Neuronal stem cell (in vitro differentiated cells): Measurements from ENCODE around the gene JUP.

Experiments used
- DNase-seq: peaks from one replicate; pipeline ENCODE4 v3.0.0-alpha.2; 2013; ENCODE audit warnings: low spot score
- H2AFZ ChIP-seq: one replicate; pipeline ENCODE4 v1.6.1; 2013; ENCODE audit warnings: mild to moderate bottlenecking, low read length, inconsistent platforms
- H2AK5ac ChIP-seq: 2 replicates; pipeline ENCODE4 v1.6.1; 2013; ENCODE audit warnings: low read depth, mild to moderate bottlenecking, inconsistent platforms, low read length, moderate library complexity, mixed read lengths
- H2BK120ac ChIP-seq: 2 replicates; pipeline ENCODE4 v1.6.1; 2013; ENCODE audit warnings: low read depth, mild to moderate bottlenecking, inconsistent platforms, low read length, moderate library complexity, mixed read lengths
- H2BK12ac ChIP-seq: one replicate; pipeline ENCODE4 v1.6.1; 2013; ENCODE audit warnings: low read length, inconsistent platforms
- H2BK15ac ChIP-seq: 2 replicates; pipeline ENCODE4 v1.6.1; 2013; ENCODE audit warnings: mild to moderate bottlenecking, low read length, inconsistent platforms, mixed read lengths
- H2BK5ac ChIP-seq: one replicate; pipeline ENCODE4 v1.6.1; 2013; ENCODE audit warnings: inconsistent platforms, mild to moderate bottlenecking, low read length, moderate library complexity
- H3K14ac ChIP-seq: one replicate; pipeline ENCODE4 v1.6.1; 2013; ENCODE audit warnings: low read length, inconsistent platforms
- H3K18ac ChIP-seq: 2 replicates; pipeline ENCODE4 v1.6.1; 2013; ENCODE audit warnings: low read length, inconsistent platforms
- H3K23ac ChIP-seq: 2 replicates; pipeline ENCODE4 v1.6.1; 2013; ENCODE audit warnings: low read depth, mild to moderate bottlenecking, mixed read lengths, low read length, inconsistent platforms; ENCODE audit not compliant: poor library complexity
- H3K27ac ChIP-seq: replicated peaks from 3 replicates; pipeline ENCODE4 v1.5.1; 2013; ENCODE audit warnings: low read length, inconsistent platforms
- H3K27me3 ChIP-seq, 3 experiments: 2 replicates each; pipeline ENCODE4 v1.6.1; 2013; ENCODE audit warnings: low read length in 3 of 3, mild to moderate bottlenecking in 2 of 3, inconsistent platforms in 1 of 3, low read depth in 1 of 3, mixed read lengths in 1 of 3, moderate library complexity in 1 of 3; ENCODE audit not compliant: control insufficient read depth in 3 of 3, insufficient read depth in 3 of 3
- H3K36me3 ChIP-seq, 2 donors: replicated peaks in 1 of 2; 2 replicates each; pipeline ENCODE4 v1.6.1; 2013; ENCODE audit warnings: low read length in 2 of 2; ENCODE audit not compliant: control insufficient read depth in 2 of 2, insufficient read depth in 2 of 2
- H3K4ac ChIP-seq: 2 replicates; pipeline ENCODE4 v1.6.1; 2013; ENCODE audit warnings: inconsistent platforms, mild to moderate bottlenecking, low read length, moderate library complexity
- H3K4me1 ChIP-seq, 2 donors: 1 replicate in 1 of 2; 2 replicates in 1 of 2; pipeline ENCODE4 v1.6.1; 2013; ENCODE audit warnings: low read length in 2 of 2, low read depth in 1 of 2; ENCODE audit not compliant: control insufficient read depth in 2 of 2, insufficient read depth in 1 of 2
- H3K4me2 ChIP-seq: one replicate; pipeline ENCODE4 v1.6.1; 2013; ENCODE audit warnings: mild to moderate bottlenecking, low read length, inconsistent platforms; ENCODE audit not compliant: insufficient read depth, poor library complexity, severe bottlenecking
- H3K4me3 ChIP-seq, 2 donors: 2 replicates each; pipeline ENCODE4 v1.5.1; 2013; ENCODE audit warnings: low read length in 2 of 2, mild to moderate bottlenecking in 2 of 2, inconsistent platforms in 1 of 2, moderate library complexity in 1 of 2
- H3K79me1 ChIP-seq: one replicate; pipeline ENCODE4 v1.6.1; 2013; ENCODE audit warnings: low read depth, mild to moderate bottlenecking, inconsistent platforms, low read length, moderate library complexity
- H3K9ac ChIP-seq: one replicate; pipeline ENCODE4 v1.6.1; 2013; ENCODE audit warnings: mild to moderate bottlenecking, low read depth, low read length, inconsistent platforms; ENCODE audit not compliant: poor library complexity
- H3K9me3 ChIP-seq, 2 donors: replicated peaks in 1 of 2; 2 replicates each; pipeline versions ENCODE3 to v1.6.1; 2013; ENCODE audit warnings: low read length in 2 of 2, mild to moderate bottlenecking in 2 of 2, inconsistent platforms in 1 of 2, low read depth in 1 of 2, mixed read lengths in 1 of 2, moderate library complexity in 1 of 2; ENCODE audit not compliant: control insufficient read depth in 2 of 2, insufficient read depth in 1 of 2
- H4K8ac ChIP-seq: one replicate; pipeline ENCODE4 v1.6.1; 2013; ENCODE audit warnings: low read depth, mild to moderate bottlenecking, inconsistent platforms, low read length, moderate library complexity
- H4K91ac ChIP-seq: one replicate; pipeline ENCODE4 v1.6.1; 2013; ENCODE audit warnings: low read length, low read depth, mild to moderate bottlenecking, inconsistent platforms; ENCODE audit not compliant: poor library complexity
- whole genome bisulfite sequencing, 2 donors: extraction: QIAGEN DNeasy Blood & Tissue Kit; methylation state at CpG; one replicate each; pipeline ENCODE4 v1.1.7; 2013; ENCODE audit warnings: missing lambda C conversion rate in 2 of 2, mixed read lengths in 1 of 2; ENCODE audit not compliant: insufficient read length in 2 of 2, insufficient replicate concordance in 1 of 2; ENCODE audit errors: extremely low coverage in 2 of 2; 5-methylcytosine and 5-hydroxymethylcytosine counted together

JUP gene

DNA sequence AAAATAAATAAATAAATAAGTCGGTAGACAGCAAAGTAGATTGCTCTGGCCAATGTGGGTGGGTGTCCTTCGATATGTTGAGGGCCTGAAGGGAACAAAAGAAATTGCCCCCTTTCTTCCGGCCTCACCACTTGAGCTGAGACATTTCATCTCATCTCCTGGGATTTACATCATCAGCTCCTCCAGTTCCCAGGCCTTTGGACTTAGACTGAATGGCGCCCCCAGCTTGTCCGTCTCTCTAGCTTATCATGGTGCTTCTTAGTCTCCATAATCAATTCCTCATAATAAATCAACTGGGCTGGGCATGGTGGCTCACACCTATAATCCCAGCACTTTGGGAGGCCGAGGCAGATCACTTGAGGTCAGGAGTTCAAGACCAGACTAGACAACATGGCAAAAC lies 38.2 kb downstream of the JUP start:
- no peaks in the 10 kb centered on the region for H3K36me3 ChIP-seq
- no peak overlapping the region for H3K23ac ChIP-seq
- DNase-seq, result no peak
- no peaks in the 10 kb centered on the region for H3K4me1 ChIP-seq
- H3K4me2 ChIP-seq, result no peak overlapping the region
- no peak overlapping the region for H2BK12ac ChIP-seq
- no peak overlapping the region for H4K91ac ChIP-seq
- no peak overlapping the region for H2BK15ac ChIP-seq
- H3K4ac ChIP-seq, result no peak overlapping the region
- H3K9ac ChIP-seq, result no peak overlapping the region
- no peaks in the 10 kb centered on the region for H3K9me3 ChIP-seq
- H3K27ac ChIP-seq, result no peak overlapping the region
- no peak overlapping the region for H3K18ac ChIP-seq
- no peak overlapping the region for H2AFZ ChIP-seq
- H2BK120ac ChIP-seq, result no peak overlapping the region
- no peak overlapping the region for H3K4me3 ChIP-seq
- H4K8ac ChIP-seq, result no peak overlapping the region
- H3K27me3 ChIP-seq, result peaks cover 0 to 4% (median 0%) of the 10 kb centered on the region in 3 experiments
- H3K79me1 ChIP-seq, result no peaks in the 10 kb centered on the region
- no peak overlapping the region for H2BK5ac ChIP-seq
- no peak overlapping the region for H3K14ac ChIP-seq
- H2AK5ac ChIP-seq, result no peak overlapping the region
- no CpG with 5 or more reads among the region's 6 CpGs for WGBS, 2 donors

DNA sequence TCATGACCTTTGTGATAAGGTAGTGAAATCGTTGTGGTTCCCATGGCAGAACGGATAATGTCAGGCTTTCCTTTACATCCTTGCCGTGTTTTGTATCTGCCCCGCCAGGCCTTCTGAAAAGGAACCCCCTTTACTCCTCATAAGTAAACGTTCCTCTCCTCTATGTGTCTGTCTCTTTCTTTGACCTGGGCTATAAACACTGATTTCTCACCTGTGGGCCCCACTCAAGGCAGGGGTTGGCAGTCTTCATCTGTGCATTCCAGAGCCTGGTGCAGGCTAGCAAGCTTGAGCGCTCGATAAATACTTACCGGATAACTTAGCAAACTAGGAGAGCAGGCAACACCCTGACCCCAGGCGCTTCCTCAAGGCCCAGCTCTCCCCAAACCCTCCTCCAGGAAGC lies 44.8 kb downstream of the JUP start:
- H2BK120ac ChIP-seq, result no peak overlapping the region
- H3K4ac ChIP-seq, result no peak overlapping the region
- WGBS, 2 donors, result no CpG with 5 or more reads among the region's 9 CpGs

DNA sequence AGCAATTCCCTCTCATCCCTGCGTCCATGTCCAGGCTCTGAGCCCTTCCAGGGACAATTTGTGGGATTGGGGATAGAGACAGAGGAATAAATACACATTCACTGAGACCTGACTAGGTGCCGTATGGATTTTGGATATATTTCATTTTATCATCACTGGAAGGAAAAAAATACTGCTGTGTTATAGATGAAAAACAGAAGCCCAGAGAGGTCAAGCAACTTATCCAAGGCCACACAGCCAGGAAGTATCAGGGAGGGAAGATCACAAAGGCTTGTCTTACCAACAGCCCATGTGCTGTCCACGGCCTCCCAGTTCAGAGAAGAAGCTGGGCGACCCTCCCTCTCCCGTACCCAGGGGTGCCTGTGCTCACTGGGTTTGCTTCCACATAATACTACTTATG lies 46.0 kb downstream of the JUP start:
- H2AK5ac ChIP-seq, result peak overlapping the region; percentile 72
- H3K4me3 ChIP-seq, result no peak overlapping the region
- no peak overlapping the region for H4K8ac ChIP-seq
- H3K18ac ChIP-seq, result peak overlapping the region; percentile 7
- H3K4ac ChIP-seq, result no peak overlapping the region
- WGBS, 2 donors, result no CpG with 5 or more reads among the region's 5 CpGs
- no peak overlapping the region for H3K27ac ChIP-seq
- H2BK120ac ChIP-seq, result no peak overlapping the region
- no peak overlapping the region for H2BK5ac ChIP-seq
- no peak overlapping the region for H3K4me2 ChIP-seq
- no peaks in the 10 kb centered on the region for H3K9me3 ChIP-seq
- H2BK15ac ChIP-seq, result no peak overlapping the region
- H3K79me1 ChIP-seq, result no peaks in the 10 kb centered on the region
- no peak for DNase-seq
- no peak overlapping the region for H3K14ac ChIP-seq
- peaks cover 2 to 25% (median 15%) of the 10 kb centered on the region in 3 experiments for H3K27me3 ChIP-seq
- H3K23ac ChIP-seq, result no peak overlapping the region
- no peak overlapping the region for H4K91ac ChIP-seq
- peaks cover 4 to 5% of the 10 kb centered on the region in 2 donors for H3K4me1 ChIP-seq
- no peak overlapping the region for H2AFZ ChIP-seq
- no peaks in the 10 kb centered on the region for H3K36me3 ChIP-seq
- H2BK12ac ChIP-seq, result no peak overlapping the region
- H3K9ac ChIP-seq, result no peak overlapping the region

More for the DNA sequence above, 44.8 kb downstream of the JUP start:
- Histone ChIP-seq H2BK5ac (no peak overlapping the region), H3K4me3 (no peak overlapping the region), H2BK15ac (no peak overlapping the region), H3K18ac (no peak overlapping the region), H3K9ac (peak overlapping the region; percentile 47), H2AFZ (peak overlapping the region; percentile 38), H4K8ac (no peak overlapping the region), H3K9me3 (no peaks in the 10 kb centered on the region), H3K79me1 (no peaks in the 10 kb centered on the region), H3K4me2 (no peak overlapping the region), H3K4me1 (peaks cover 4 to 5% of the 10 kb centered on the region in 2 donors), H3K14ac (no peak overlapping the region), H3K27me3 (peaks cover 0 to 13% (median 6%) of the 10 kb centered on the region in 3 experiments), H4K91ac (no peak overlapping the region), H3K23ac (no peak overlapping the region), H3K27ac (no peak overlapping the region), H2AK5ac (peak overlapping the region; percentile 88), H3K36me3 (no peaks in the 10 kb centered on the region), H2BK12ac (no peak overlapping the region)
- no peak for DNase-seq

DNA sequence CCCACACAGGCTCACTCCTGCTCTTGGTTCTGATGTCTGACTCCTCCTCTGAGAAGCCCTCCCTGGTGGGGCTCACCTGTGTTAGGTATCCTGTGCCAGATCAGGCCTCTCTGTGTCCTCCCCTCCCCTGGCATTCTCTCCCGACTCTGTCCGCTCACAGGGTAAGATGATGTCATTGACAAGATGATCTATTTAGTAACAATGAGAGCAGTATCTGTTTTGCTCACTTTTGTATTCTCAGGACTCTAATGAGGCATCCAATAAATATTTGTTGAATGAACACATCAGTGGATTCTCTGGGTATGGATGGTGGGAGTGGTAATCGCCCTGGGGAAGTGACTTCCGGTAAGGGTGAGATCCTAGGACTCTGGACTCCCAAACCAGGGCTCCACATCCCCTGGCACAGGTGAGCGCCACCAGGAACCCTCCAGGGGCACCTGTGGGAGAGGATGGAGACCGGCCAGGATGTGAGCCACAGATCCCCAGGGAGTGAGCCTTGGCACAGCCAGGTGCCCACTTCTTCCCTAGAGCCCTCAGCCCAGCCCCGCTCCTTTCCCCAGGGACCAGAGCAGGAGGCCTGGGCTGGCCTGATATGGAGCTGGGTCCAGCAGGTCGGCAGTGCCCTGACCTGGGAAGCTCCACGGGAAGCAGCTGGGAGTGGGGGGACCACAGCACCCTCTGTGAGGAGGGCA lies 46.7 kb downstream of the JUP start:
- no peak for DNase-seq
- Histone ChIP-seq H4K91ac (no peak overlapping the region), H3K4me3 (no peak overlapping the region), H2BK5ac (no peak overlapping the region), H2BK12ac (peak overlapping the region; percentile 4), H3K79me1 (no peaks in the 10 kb centered on the region), H3K27ac (no peak overlapping the region), H3K4ac (no peak overlapping the region), H3K9me3 (no peaks in the 10 kb centered on the region), H2AFZ (peak overlapping the region; percentile 46), H3K18ac (peak overlapping the region; percentile 25), H2BK15ac (peak overlapping the region; percentile 4), H2BK120ac (no peak overlapping the region), H3K27me3 (peaks cover 2 to 30% (median 22%) of the 10 kb centered on the region in 3 experiments), H3K23ac (no peak overlapping the region), H3K9ac (no peak overlapping the region), H3K36me3 (no peaks in the 10 kb centered on the region), H3K14ac (no peak overlapping the region), H4K8ac (no peak overlapping the region), H2AK5ac (peak overlapping the region; percentile 72), H3K4me1 (peaks cover 4 to 6% of the 10 kb centered on the region in 2 donors), H3K4me2 (no peak overlapping the region)
- no CpG with 5 or more reads among the region's 9 CpGs for WGBS, 2 donors
